HG03196 (cell line): Measurements from ENCODE around the gene TEFM.
"Not testable (repeated sequence)": the region's sequence is repeated elsewhere in the genome, so short reads cannot be mapped to it uniquely, and the experiment has no call there.

Experiments
- ATAC-seq: cut with Tn5 transposase; IDR thresholded peaks from one replicate; pipeline ENCODE4 v1.9.1; 2021; ENCODE audit not compliant: unreplicated experiment

TEFM gene

GRCh38 chr17:30921544-30922196 lies 15.6 kb upstream of the TEFM start, which contains the start of gene ADAP2:
Gene ADAP2, plus strand, starts transcription at chr17:30921945. Its CDS starts 70 bp downstream, at chr17:30922015.
- no peak for ATAC-seq

GRCh38 chr17:30920683-30921543 lies 14.9 kb upstream of the TEFM start:
- no peak for ATAC-seq

- no peak for ATAC-seq
Measured at GRCh38 chr17:30920282-30920681, 14.2 kb upstream of the TEFM start.

- no peak for ATAC-seq
Measured at GRCh38 chr17:30917050-30917449, 11.0 kb upstream of the TEFM start.

- no peak for ATAC-seq
Measured at GRCh38 chr17:30915833-30916611, 10.0 kb upstream of the TEFM start.

- no peak for ATAC-seq
Measured at GRCh38 chr17:30913955-30914354, 7.9 kb upstream of the TEFM start.

GRCh38 chr17:30910151-30910550 lies 4.1 kb upstream of the TEFM start:
- ATAC-seq = not testable (repeated sequence)

- no peak for ATAC-seq
Measured at GRCh38 chr17:30908717-30909420, 2.8 kb upstream of the TEFM start.

GRCh38 chr17:30905742-30906100 lies 317 bp downstream of the TEFM start:
- ATAC-seq = no peak

GRCh38 chr17:30897311-30897710 lies 8.7 kb downstream of the TEFM start:
- ATAC-seq = no peak

- no peak for ATAC-seq
Measured at GRCh38 chr17:30894236-30894635, 11.8 kb downstream of the TEFM start.

GRCh38 chr17:30886187-30886586 lies 19.9 kb downstream of the TEFM start:
- ATAC-seq = no peak

GRCh38 chr17:30869005-30869404 lies 37.0 kb downstream of the TEFM start:
- ATAC-seq = no peak

GRCh38 chr17:30864636-30865035 lies 41.4 kb downstream of the TEFM start:
- ATAC-seq = no peak

GRCh38 chr17:30858556-30859250 lies 47.3 kb downstream of the TEFM start:
- ATAC-seq = no peak

- no peak for ATAC-seq
Measured at GRCh38 chr17:30854146-30854545, 51.9 kb downstream of the TEFM start.
